Ecto neural progenitor cell (in vitro differentiated cells): ENCODE results near the gene TSC2.
"Not testable (repeated sequence)": the region's sequence is repeated elsewhere in the genome, so short reads cannot be mapped to it uniquely, and the experiment has no call there.

Experiments
- DNase-seq: peaks from one replicate; pipeline ENCODE4 v3.0.0-alpha.2; 2018; ENCODE audit warnings: low spot score

The TSC2 gene

DNA sequence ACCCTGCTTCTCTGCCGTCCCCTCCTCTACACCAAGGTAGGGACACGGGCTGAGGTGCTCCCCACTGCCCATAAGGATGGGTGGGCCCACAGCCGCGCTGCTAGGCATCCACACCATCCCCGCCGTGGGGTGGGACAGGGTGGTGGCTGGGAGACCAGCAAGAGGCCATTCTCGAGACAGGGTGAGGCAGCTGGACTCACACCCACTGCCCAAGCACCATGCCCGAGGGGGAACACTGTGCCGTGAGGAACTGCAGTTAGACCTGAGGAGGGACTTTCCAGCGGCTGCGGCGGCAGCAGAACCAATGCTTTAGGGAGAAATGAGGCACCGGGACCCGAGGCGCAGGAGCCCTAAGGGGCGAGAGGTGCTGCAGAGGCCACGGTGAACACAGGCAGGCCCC, 74.6 kb downstream of the TSC2 start:
- DNase-seq = no peak

GRCh38 chr16:2122934-2123683, 75.3 kb downstream of the TSC2 start:
- DNase-seq = not testable (repeated sequence)

DNA sequence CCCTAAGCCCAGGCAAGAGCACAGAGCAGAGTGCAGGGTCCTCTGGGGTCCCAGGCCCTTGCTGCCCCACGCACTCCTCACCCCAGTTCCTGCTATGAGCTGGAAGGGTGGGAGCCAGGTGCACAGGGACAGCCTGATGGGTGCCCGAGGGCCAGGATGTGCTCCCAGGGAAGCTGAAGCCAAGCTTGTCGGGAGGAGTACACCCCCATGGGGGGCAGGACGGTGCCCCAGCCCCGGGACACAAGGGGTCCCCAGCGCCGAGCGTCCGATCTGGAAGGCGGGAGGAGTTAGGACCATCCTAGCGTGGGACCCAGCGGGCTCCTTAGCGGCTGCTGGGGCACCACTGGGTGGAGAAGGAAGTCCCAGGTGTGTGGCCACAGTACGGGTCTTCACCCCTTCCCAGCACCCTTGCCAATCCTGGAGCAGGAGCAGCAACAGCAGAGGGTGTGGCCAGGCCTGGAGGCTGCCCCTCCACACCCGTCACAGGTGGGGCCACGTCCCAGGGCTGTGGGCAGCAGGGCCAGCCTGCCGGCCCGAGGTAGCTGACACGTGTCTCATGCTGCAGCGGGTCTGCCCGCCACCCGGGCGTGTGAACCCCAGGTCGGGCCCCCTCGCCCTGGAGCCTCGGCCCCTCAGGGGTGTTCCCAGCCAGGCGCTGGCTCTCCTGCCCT, 76.1 kb downstream of the TSC2 start:
- not testable (repeated sequence) for DNase-seq

DNA sequence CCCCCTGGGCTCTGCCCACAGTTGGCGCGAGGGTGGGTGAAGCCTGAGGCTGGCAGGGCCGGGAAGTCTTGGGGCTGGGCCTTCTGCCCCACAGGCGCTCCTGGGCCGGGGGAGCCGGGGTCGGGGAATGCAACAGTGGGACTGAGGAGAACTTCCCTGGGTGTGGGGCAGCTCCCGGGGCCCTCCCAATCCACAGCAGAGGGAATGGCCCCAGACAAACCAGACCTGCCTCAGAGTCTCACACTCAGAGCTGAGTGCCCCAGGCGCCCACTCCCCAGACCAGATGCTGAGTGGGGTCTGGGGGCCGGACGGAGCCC, 76.5 kb downstream of the TSC2 start:
- not testable (repeated sequence) for DNase-seq

DNA sequence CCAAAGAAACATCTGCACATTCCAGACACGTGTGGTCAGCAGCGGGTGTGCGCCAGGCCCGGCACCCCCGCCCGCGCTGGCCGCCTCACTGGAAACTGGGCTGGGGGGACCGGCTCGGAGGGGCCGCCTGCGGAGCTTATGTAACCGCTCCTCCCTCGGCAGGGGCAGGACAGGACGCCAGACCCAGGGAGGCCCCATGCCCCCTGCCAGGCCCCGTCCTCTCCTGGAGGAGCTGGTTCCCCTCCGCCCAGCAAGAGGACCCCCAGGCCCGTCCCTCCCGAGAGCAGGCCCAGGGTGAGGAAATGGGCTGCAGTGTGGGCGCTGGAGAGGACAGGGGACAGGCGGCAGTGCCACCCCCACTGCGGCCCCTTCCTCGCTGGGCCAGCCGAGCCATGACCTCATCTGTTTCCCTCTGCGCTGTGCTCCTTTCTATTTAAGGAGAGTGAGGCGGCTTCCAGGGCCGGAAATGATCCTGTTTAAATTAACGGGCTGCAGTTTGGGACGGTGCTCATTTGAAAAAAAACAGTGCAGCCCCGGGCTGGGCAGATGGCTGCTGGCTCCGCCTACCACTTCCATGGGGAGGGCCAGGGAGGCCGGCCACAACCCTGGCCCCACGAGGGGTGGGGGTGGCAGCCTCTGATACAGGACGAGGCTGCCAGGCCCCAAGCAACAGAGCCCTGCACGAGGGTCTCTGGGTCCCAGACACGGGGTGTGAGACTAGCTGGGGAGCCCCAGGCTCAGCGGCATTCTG, 77.1 kb downstream of the TSC2 start:
- not testable (repeated sequence) for DNase-seq

- not testable (repeated sequence) for DNase-seq
Observed at GRCh38 chr16:2125609-2126008, 77.8 kb downstream of the TSC2 start.

DNA sequence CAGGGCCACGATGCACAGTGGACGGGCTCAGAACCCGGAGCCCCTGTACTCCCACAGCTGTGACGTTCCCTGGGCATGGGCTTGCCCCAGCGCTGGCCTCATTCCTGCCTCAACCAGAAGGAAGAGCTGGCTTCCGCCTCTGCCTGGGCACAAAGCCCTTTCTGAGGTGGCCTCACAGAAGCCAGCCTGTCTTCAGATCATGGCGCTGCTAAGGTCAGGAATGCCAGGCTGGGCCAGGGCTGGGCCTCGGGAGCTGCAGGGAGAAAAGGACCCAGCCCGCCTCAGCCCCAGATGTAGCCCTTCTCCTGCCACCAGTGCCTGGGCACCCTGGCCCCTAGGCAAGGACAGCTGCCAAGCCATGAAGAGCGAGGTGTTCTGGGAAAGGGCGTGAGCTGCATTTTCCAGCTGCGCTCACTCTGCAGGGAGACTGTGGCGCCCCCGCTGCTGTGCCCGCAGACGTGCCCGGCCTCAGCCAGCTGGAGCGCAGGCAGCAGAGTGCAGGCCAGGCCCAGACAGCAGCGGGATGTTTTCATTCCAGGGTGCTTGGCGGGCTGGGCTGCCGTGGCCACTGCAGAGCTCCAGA, 78.5 kb downstream of the TSC2 start:
- DNase-seq = not testable (repeated sequence)

DNA sequence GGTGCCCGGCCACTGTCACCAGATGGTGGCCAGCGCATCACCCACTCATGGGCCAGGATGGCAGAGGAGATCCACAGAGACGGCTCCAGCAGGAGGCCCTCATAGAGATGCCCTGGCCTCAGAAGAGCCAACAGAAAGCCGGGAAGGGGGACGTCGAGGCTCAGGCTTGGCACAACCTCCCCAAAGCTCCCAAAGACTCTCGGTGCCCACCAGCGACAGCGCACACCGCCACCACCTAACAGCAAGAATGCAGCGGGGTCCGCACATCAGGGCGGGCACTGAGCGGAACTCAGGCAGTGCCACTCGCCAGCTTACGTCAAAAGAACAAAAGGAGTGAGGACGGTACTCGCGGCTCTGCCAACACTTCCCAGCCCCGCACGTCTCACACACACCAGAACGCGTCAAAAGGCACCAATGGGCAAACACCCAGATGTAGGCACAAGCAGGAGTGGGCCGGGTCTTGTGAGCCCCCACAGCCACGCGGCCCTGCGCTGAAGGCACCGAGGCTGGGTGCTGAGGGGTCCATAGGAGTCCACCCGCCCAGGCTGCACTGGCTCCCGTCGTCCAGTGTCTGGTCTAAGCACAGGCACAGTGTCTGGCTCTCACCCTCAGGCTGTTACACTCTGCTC, 79.3 kb downstream of the TSC2 start:
- not testable (repeated sequence) for DNase-seq

DNA sequence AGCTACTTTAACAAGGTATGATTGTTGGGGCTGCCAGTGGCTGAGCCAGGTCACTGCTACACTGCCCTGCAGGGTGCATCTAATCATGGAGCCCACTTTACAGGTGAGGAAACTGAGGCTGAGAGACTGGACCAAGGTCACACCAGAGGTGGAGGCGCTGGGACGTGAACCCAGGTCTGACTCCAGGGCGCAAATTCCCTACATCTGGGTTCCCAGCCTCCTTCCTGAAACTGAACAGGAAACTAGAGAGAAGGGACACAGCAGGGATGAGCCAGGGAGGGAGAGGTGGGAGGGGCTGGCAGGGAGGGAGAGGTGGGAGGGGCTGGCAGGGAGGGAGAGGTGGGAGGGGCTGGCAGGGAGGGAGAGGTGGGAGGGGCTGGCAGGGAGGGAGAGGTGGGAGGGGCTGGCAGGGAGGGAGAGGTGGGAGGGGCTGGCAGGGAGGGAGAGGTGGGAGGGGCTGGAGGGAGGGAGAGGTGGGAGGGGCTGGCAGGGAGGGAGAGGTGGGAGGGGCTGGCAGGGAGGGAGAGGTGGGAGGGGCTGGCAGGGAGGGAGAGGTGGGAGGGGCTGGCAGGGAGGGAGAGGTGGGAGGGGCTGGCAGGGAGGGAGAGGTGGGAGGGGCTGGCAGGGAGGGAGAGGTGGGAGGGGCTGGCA, 80.0 kb downstream of the TSC2 start:
- not testable (repeated sequence) for DNase-seq

DNA sequence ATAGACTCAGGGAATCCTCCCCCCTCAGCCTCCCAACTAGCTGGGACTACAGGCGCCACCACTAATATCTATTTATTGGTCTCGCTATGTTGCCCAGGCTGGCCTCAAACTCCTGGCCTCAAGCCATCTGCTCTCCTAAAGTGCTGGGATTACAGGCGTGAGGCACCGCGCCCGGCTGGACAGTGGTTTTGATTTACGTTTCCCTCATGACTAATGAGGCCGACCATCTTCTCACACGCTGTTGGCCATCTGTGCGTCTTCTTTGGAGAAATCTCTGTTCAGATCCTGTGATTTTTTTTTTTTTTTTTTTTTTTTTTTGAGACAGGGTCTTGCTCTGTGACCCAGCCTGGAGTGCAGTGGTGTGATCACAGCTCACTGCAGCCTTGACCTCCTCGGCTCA, 81.5 kb downstream of the TSC2 start:
- not testable (repeated sequence) for DNase-seq

DNA sequence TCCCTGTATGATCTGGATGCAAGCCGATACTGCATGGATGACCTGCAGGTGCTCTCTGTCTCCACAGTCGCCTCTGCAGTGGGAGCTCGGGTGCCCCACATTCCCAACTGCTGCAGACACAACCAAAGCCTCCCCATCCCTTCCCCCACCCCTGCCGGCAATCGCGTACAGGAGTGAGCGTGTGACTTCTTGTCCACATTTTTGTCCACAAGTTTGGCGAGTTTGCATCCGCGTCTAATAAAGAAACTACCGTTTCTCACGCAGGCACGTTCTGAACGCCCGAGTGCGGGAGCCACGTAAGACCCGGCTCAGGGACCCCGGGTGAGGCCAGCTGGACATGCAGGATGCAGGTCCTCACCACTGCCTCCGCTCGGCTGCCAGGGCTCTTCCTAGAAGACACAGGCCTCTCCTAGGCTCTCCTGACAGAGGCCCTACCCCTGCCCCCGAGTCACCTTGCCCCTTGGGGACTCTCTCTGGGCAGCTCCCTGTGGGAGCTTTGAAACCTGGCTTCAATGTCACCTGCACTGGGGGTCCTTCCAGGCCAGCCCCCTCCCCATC, 82.2 kb downstream of the TSC2 start:
- DNase-seq = not testable (repeated sequence)

DNA sequence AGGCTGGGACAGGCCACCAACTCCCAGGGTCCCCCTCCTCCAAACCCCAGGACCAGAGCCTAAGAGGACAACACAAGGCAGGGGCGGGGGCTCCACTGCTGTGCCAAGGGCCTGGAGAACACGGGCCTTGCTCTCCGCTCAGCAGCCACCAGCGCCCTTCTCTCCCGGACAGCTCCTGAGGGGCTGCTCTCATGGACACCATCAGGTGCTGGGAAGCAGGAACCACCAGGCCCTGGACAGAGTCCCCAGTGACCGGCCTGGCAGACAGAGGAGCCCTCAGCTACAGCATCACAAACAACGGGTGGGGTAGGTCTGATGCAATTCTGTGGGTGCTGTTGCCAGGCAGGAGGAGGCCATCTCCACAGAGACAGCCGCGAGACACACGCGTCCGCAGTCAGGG, 86.0 kb downstream of the TSC2 start:
- DNase-seq = not testable (repeated sequence)

- not testable (repeated sequence) for DNase-seq
Observed at GRCh38 chr16:2135071-2135470, 87.3 kb downstream of the TSC2 start.

DNA sequence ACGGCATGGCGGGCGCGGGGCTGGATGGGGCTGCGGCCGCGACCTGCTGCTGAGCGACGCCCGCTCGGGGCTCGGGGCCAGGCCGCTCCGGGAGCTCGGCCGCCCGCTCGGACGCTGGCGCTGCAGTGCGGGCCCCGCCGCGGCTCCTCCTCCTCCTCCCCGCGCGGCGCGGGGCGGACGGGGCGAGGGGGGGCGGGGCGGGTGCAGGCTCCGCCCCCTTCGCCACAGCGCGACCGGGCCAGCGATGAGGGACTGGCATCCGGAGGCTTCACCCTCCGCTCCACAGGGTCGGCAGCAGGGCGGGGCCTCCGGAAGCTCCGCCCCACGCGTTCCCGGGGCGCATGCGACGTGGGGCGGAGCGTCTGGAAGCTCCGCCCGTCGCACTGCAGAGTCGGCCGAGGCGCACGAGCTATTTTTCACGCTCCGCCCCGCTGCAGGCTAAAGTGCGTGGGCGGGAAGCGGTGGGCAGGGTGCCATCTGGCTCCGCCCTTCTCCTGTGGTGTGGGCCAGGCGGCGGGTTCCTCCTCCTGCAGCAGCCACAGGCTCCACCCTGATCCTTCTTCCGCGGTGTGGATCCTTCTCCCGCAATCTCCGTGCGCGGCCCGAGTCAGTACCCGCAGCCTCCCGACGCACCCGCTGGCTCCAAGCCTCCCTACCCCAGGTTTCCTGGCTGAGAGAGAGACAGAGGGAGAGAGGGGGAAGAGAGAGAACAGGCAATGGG, 88.1 kb downstream of the TSC2 start, which contains the start of gene PKD1:
Gene PKD1 (minus strand): TSS at position 129 of the 721 bp plus-strand sequence. CDS start 209 bp downstream, outside the sequence.
- DNase-seq = peak; percentile 84
